Esophagus (tissue), 2 donors: ENCODE results near the gene ATRIP. TPM values are rescaled to one million over a fixed set of nuclear protein-coding genes. Genes with fewer than 3 reads are reported as not detected.

ENCODE experiments used
- H3K27ac ChIP-seq, 2 donors: one replicate each; pipeline ENCODE4 v1.5.1; 2013; ENCODE audit warnings: low read depth in 2 of 2, mild to moderate bottlenecking in 2 of 2, inconsistent platforms in 1 of 2, low read length in 1 of 2, moderate library complexity in 1 of 2
- H3K27me3 ChIP-seq, 2 donors: one replicate each; pipeline ENCODE4 v1.6.1; 2013; ENCODE audit warnings: low read length in 2 of 2, control low read depth in 1 of 2, mild to moderate bottlenecking in 1 of 2; ENCODE audit not compliant: insufficient read depth in 2 of 2, control insufficient read depth in 1 of 2
- H3K36me3 ChIP-seq, 2 donors: one replicate each; pipeline ENCODE4 v1.6.1; 2013; ENCODE audit warnings: low read length in 1 of 2; ENCODE audit not compliant: control insufficient read depth in 2 of 2, insufficient read depth in 2 of 2
- H3K4me1 ChIP-seq, 2 donors: one replicate each; pipeline ENCODE4 v1.6.1; 2013; ENCODE audit warnings: low read length in 1 of 2; ENCODE audit not compliant: control insufficient read depth in 2 of 2, insufficient read depth in 2 of 2
- H3K4me3 ChIP-seq, 2 donors: one replicate each; pipeline ENCODE4 v1.5.1; 2013; ENCODE audit warnings: low read length in 2 of 2, mild to moderate bottlenecking in 2 of 2, low read depth in 1 of 2, moderate library complexity in 1 of 2
- H3K9me3 ChIP-seq, 2 donors: one replicate each; pipeline ENCODE4 v1.6.1; 2013; ENCODE audit warnings: mild to moderate bottlenecking in 2 of 2, low read depth in 1 of 2, low read length in 1 of 2, moderate library complexity in 1 of 2; ENCODE audit not compliant: control insufficient read depth in 2 of 2, insufficient read depth in 1 of 2
- WGBS, 2 donors: extraction: QIAGEN DNeasy Blood & Tissue Kit; methylation state at CpG; one replicate each; pipeline ENCODE4 v1.1.7; 2013; 5-methylcytosine and 5-hydroxymethylcytosine counted together
- polyA plus RNA-seq, 2 donors: library from polyadenylated mRNA; stranded (reverse); fragments of 200-250 nt; gene quantifications; one replicate each; pipeline ENCODE4 v1.2.3, GENCODE V29; 2013
- donor health status: healthy with polysubstance abuse.
- donor health status: Bipolar disorder and iron deficiency.

ATRIP gene
- polyA plus RNA-seq, 2 donors = 4.9 to 5.7 TPM

DNA sequence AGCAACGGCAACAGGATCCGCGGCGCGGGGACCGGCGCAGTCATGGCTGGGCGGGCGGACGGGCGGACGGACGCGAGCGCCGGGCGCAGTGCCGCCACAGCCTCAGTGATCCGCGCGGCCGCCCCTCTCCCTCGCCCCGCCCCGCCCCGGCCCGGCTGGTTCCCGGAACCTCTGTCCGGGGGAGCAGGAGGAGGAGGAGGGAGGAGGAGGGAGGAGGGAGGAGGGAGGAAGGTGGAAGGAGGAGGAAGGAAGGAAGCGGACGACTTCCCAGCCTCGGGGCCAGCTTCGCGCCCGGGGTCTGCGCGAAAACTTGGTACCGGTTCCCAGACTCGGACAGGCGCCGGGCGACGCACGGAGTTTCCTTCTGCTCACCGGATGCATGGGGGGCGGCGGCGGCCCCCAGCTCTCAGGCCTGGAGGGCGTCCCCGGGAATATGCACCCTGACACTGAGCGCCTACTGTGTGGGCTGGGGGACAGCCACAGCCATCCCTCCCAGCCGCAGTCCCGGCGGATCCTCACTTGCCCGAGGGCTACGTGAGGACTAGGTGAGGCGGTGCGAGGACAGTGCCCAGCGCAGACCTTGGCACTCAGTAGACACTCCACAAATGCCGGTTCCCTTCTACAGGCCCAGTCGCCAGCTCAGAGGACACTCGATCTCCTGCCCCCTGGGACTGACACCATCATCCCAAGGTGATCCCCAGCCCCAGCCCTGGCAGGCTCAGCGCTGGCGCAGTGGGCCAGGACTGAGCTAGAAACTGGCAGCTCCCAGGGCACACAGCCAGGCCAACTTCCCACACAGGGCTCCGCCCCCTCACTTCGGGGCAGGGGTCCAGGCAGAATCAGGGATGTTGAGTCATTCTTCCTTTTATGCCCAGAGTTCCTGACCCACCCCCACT, 57.8 kb downstream of the ATRIP start, which contains the start of gene SHISA5:
Gene SHISA5, minus strand, starts transcription at position 124 of the 896 bp plus-strand sequence. Its CDS starts 80 bp downstream, at position 44.
- H3K4me1 ChIP-seq = peaks cover 13 to 25% of the 10 kb centered on the region in 2 donors
- 2% methylated on average over 59 to 66 of the region's 66 CpGs for WGBS, 2 donors

GRCh38 chr3:48505146-48505545, 58.6 kb downstream of the ATRIP start:
- Histone ChIP-seq H3K9me3 (no peaks in the 10 kb centered on the region), H3K27me3 (no peaks in the 10 kb centered on the region), H3K36me3 (peaks cover 0 to 2% of the 10 kb centered on the region in 2 donors), H3K4me1 (peaks cover 13 to 25% of the 10 kb centered on the region in 2 donors), H3K27ac (peak overlapping the region; percentile 57 to 98), H3K4me3 (no peak overlapping the region)
- 75 to 80% methylated on average over 2 of the region's 2 CpGs for WGBS, 2 donors

More for the DNA sequence above, 57.8 kb downstream of the ATRIP start, which contains the start of gene SHISA5:
- Histone ChIP-seq H3K36me3 (peaks cover 3 to 7% of the 10 kb centered on the region in 2 donors), H3K27me3 (no peaks in the 10 kb centered on the region), H3K27ac (peak within 1 kb of the TSS; percentile 96 to 98), H3K9me3 (no peaks in the 10 kb centered on the region), H3K4me3 (peak within 1 kb of the TSS; percentile 69 to 82)

- H3K4me1 ChIP-seq = peaks cover 13 to 18% of the 10 kb centered on the region in 2 donors
- no peaks in the 10 kb centered on the region for H3K9me3 ChIP-seq
- peak overlapping the region; percentile 37 to 52 for H3K27ac ChIP-seq
- H3K27me3 ChIP-seq = no peaks in the 10 kb centered on the region
- peaks cover 0 to 2% of the 10 kb centered on the region in 2 donors for H3K36me3 ChIP-seq
- no peak overlapping the region for H3K4me3 ChIP-seq
- 92 to 95% methylated on average over 6 of the region's 6 CpGs for WGBS, 2 donors
Observed at GRCh38 chr3:48505968-48506504, 59.5 kb downstream of the ATRIP start.

- Histone ChIP-seq H3K27ac (peak overlapping the region; percentile 86 to 95), H3K27me3 (no peaks in the 10 kb centered on the region), H3K4me3 (no peak overlapping the region), H3K36me3 (peaks cover 0 to 2% of the 10 kb centered on the region in 2 donors), H3K4me1 (peaks cover 8 to 9% of the 10 kb centered on the region in 2 donors), H3K9me3 (no peaks in the 10 kb centered on the region)
- 28 to 32% methylated on average over 10 of the region's 10 CpGs for WGBS, 2 donors
Observed at GRCh38 chr3:48507256-48508061, 60.9 kb downstream of the ATRIP start.

DNA sequence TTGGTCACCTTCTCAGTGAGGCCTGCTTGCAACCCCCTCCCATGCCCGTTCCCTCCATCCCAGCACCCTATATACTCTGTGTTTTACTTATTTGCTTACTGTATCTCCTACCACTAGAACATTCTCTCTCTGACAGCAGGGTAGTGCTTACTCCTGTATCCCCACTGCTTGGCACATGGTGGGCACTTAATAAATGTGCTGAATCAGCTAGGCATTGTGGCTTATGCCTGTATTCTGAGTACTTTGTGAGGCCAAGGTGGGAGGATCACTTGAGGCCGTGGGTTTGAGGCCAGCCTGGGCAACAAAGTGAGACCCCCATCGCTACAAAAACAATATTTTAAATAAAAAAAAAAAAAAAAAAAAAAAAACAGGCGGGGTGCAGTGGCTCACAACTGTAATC, 65.0 kb downstream of the ATRIP start:
- Histone ChIP-seq H3K36me3 (no peaks in the 10 kb centered on the region), H3K27ac (no peak overlapping the region), H3K4me3 (no peak overlapping the region), H3K9me3 (no peaks in the 10 kb centered on the region), H3K27me3 (no peaks in the 10 kb centered on the region), H3K4me1 (peaks cover 0 to 3% of the 10 kb centered on the region in 2 donors)
- 87 to 92% methylated on average over 4 of the region's 4 CpGs for WGBS, 2 donors

DNA sequence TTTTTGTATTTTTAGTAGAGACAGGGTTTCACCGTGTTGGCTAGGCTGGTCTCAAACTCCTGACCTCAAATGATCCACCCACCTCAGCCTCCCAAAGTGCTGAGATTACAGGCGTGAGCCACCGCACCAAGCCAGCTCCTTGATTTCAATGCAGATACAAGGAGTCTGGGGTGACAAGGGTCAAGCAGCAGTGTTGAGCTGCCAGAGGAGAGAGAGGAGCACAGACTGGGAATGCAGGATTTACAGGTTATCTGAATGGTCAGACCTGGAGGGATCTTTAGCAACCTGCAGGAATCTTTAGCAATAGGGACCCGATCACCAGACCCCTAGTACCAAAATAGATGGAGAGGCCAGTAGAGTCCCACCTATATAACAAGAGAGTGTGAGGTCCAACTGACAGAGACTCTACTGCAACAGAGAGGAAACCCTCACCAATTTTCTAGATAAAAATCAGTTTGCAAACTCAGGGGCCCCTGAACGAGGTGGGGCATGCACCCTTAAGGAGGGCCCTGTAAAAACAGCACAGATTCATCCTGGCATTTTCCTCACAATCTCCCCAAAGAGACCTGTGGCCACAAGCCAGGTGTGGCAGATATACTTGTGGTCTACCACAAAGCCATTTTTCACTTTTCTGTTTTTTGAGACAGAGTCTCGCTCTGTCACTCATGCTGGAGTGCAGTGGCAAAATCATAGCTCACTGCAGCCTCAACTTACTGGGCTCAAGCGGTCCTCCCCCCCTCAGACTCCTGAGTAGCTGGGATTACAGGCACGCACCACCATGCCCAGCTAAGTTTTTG, 68.1 kb downstream of the ATRIP start:
- H3K4me3 ChIP-seq = no peak overlapping the region
- H3K27me3 ChIP-seq = no peaks in the 10 kb centered on the region
- no peak overlapping the region for H3K27ac ChIP-seq
- WGBS, 2 donors = 85 to 86% methylated on average over 8 of the region's 8 CpGs
- H3K4me1 ChIP-seq = peaks cover 0 to 6% of the 10 kb centered on the region in 2 donors
- H3K9me3 ChIP-seq = no peaks in the 10 kb centered on the region
- peaks cover 4 to 5% of the 10 kb centered on the region in 2 donors for H3K36me3 ChIP-seq

Other genes with a start within 250 kb of the ATRIP start
- gene CAMP, start 223.2 kb upstream of the ATRIP start, polyA plus RNA-seq = under 1 TPM; 0.19 to 0.43 TPM
- gene ZNF589, start 205.6 kb upstream of the ATRIP start, polyA plus RNA-seq = 1 to 10 TPM; 5.4 to 9.5 TPM
- 10 to 100 TPM; 11.4 to 16.7 TPM for gene NME6, start 145.4 kb upstream of the ATRIP start, polyA plus RNA-seq
- gene SPINK8, start 113.1 kb upstream of the ATRIP start, polyA plus RNA-seq = 1 to 10 TPM; 1.2 to 2.6 TPM
- gene FBXW12, start 74.5 kb upstream of the ATRIP start, polyA plus RNA-seq = under 1 TPM in 1 of 2 donors, not detected in 1; 0.08 TPM
- 100 to 1,000 TPM in 1 of 2 donors, 10 to 100 TPM in 1; 73.4 to 298 TPM for gene PLXNB1, start 16.7 kb upstream of the ATRIP start, polyA plus RNA-seq
- 10 to 100 TPM in 1 of 2 donors, 1 to 10 TPM in 1; 7.0 to 15.5 TPM for gene CCDC51, start 6.6 kb upstream of the ATRIP start, polyA plus RNA-seq
- 100 to 1,000 TPM; 364 to 613 TPM for gene TMA7, start 6.5 kb upstream of the ATRIP start, polyA plus RNA-seq
- gene SHISA5, start 57.4 kb downstream of the ATRIP start, polyA plus RNA-seq = 10 to 100 TPM; 54.0 to 94.9 TPM
- 1 to 10 TPM; 3.8 to 9.2 TPM for gene PFKFB4, start 110.1 kb downstream of the ATRIP start, polyA plus RNA-seq
- 1 to 10 TPM; 2.3 to 7.2 TPM for gene UCN2, start 117.0 kb downstream of the ATRIP start, polyA plus RNA-seq
- 100 to 1,000 TPM in 1 of 2 donors, 10 to 100 TPM in 1; 60.7 to 265 TPM for gene COL7A1, start 148.6 kb downstream of the ATRIP start, polyA plus RNA-seq
- gene UQCRC1, start 162.9 kb downstream of the ATRIP start, polyA plus RNA-seq = 100 to 1,000 TPM; 192 to 264 TPM
- gene TMEM89, start 175.0 kb downstream of the ATRIP start, polyA plus RNA-seq = not detected
- 10 to 100 TPM in 1 of 2 donors, 1 to 10 TPM in 1; 6.4 to 20.8 TPM for gene SLC26A6, start 188.7 kb downstream of the ATRIP start, polyA plus RNA-seq
- under 1 TPM; 0.36 to 0.77 TPM for gene CELSR3, start 216.1 kb downstream of the ATRIP start, polyA plus RNA-seq
- 1 to 10 TPM; 7.6 to 8.2 TPM for gene NCKIPSD, start 239.2 kb downstream of the ATRIP start, polyA plus RNA-seq